HG02970 (cell line): ENCODE data around the gene PAX2.

Experiments used
- ATAC-seq: cut with Tn5 transposase; IDR thresholded peaks from one replicate; pipeline ENCODE4 v1.9.1; 2021; ENCODE audit warnings: mild to moderate bottlenecking, moderate library complexity, moderate number of reproducible peaks; ENCODE audit not compliant: unreplicated experiment, low FRiP score

PAX2 gene

DNA sequence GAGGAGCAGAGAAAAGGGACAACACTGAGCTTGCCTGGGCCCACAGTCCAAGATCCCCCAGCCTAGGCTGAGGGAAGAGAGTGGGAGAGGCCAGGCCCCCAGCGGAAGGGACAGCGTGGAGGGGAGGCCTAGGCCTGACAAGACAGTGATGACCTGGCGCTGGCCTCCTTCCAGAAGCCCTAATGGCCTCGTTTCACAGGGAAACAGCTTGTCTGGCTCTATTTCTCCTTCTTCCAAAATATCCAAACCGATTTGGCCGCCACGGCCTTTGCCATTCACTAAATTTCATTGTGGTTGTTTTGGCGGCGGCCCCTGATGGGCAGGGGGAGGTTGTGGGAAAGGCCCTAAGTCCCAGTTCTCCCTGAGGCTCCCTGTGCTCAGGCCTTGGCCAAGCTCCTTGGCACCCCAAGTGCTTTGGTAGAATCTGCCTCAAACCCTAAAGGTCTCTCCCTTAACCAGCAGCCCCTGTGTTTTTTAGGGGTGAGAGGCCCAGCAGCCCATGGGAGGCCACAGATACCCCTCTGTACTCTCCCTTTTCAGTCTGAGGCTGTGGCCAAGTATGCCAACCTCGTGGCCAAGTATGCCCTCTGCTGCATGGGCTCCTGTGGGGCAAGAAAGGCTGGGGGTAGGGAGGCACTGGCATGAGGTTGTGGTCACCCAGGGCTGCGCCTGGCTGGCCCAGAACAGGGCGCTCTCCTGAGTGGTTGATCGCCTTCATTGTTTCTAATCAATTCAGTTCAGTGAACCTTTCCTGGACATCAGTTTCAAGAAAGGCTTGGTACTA lies 37.3 kb downstream of the PAX2 start:
- ATAC-seq, result no peak

DNA sequence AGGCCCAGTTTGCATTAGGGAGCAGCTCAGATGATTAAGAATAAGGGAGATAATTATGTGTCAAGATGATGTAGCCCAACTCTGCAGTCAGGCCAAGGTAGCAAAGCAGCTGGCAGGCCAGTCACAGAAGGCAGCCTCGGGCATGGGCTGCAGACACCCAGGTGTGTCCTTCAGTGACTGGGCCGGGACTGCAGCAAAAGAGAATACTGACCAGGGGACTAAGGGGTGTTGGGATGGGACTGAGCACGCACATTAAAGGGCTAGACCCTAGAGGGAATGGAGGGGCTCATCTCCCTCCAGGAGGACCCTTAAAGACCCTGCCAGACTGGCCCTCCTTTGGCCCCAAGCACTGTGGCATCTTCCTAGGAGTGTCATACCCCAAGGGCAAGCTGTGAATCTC lies 38.7 kb downstream of the PAX2 start:
- ATAC-seq, result no peak

DNA sequence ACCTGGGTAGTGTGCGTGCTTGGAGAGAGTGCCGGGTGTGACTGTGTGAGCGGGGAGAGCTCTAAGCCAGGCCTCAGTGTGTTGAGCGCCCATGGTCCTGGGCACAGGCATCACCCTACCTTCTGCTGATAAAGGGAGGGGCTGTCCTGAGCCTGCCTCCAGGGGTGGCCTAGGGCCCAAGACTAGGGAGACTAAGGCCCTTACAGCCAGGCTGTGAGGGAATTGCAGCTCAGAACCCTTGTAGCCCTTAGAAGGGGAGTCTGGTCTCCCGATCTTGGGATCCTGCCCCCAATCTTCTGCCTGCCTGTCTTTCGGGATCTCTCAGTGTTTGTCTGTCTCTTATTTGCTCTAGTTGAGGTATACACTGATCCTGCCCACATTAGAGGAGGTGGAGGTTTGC lies 41.2 kb downstream of the PAX2 start:
- no peak for ATAC-seq

DNA sequence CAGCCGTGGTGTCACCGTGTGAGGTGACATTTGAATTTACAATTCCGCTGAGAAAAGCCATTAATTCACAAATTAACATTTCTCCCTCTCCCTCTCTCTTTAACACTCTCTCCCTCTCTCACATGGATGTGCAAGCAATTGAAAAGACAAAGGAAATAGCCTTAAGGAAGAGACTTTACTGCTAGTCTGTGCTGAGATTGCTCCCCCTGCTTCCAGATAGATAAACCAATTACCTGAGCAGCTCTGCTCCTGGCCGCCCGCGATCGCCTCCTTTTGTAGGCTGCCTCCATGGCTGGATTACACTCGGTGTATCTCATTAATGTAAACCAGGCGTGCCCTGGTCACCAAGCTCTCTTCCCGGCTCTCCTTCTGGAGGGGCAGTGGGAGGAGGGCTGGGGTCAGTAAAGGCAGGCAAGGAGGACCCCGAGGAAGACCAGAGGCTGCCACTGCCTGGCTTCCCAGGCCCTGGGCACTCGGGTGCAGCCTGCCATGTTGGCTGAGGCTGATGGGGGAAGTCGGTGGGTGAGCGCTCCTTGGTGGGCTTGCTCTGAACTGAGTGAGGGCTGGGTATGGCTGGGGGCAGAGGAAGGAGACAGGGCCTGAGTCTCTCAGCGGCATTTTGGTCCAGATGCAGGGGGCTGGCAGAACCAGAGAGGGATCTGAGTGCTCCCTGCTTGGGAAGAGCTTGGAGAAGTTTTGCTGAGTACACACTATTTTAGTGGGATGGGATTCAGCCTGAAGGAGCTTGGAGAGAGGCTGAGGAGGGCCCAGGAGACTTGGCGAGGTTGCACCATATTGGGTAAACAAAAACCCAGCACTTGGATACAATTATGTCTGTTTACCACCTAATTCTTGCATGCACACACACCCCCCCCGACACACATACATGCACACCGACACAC lies 42.9 kb downstream of the PAX2 start:
- no peak for ATAC-seq

DNA sequence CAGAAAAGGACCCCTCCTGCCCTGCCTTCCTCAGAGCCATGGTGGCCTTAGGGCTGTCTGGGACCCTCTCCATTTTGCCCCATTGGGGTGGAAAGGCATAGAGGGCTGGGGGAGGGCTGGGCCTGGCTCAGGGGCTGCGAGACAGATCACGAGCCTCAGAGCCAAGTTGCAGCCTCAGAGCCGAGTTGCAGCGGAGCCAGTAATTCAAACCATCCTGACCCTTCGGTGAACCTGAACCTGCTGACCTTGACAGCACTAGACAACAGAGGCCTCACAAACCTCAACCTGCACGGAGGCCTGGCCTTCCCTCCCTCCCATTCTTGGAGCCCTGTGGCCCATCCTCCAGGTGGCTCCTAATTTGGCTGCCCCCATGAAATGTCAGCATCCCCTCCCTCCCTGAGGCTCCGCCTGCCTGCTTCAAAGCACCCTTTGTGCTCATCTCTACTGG lies 45.4 kb downstream of the PAX2 start:
- ATAC-seq, result no peak

DNA sequence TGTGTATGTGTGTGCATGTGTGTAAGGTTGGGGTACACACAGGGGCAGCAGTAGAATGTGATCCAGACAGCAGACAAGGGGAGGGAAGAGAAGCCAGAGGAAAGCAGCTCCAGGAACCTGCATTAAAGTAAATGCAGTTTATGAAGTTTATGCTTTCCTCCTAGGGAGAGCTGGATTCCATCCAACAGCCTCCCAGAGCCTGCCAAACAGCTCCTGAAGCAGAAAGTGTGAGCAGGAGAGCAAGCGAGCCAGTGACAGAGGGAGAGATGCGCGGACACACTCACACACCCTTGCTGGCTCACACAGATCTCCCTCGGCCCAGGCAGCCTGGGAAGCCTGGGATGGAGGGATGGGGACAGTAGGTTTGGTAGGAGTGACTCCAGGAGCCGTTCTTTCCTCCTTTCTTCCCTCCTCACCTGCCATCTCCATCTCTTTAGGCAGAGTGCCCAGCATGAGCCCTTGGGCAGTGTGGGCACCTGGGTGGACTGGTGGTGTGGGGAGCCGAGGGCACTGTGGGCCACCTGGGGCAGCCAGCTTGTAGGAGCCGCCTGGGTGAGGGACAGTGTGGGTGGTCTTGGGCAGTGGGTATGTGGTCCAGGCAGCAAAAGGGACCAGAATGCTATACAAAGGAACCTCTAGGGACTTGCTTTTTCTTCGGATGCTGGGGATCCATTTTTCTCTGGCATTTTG lies 46.1 kb downstream of the PAX2 start:
- no peak for ATAC-seq

DNA sequence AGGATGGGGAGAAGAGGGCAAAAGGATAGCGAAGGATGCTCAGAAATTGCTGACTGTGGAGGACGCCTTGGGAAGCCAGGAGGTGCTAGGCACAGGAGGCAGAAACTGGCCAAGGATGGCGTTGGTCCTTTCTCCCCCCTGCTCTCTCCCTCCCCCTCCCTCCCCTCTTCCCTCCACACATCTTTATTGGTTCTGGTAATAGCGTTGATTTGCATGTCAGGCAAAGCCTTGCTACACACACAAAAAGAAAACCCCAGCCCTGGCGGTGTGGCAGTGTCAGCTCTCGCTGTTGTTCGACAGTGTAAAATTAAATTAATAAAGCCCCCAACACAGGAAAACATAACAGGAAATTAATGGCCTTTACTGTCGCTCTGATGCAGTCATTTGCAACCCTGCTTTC lies 47.2 kb downstream of the PAX2 start:
- ATAC-seq, result no peak

DNA sequence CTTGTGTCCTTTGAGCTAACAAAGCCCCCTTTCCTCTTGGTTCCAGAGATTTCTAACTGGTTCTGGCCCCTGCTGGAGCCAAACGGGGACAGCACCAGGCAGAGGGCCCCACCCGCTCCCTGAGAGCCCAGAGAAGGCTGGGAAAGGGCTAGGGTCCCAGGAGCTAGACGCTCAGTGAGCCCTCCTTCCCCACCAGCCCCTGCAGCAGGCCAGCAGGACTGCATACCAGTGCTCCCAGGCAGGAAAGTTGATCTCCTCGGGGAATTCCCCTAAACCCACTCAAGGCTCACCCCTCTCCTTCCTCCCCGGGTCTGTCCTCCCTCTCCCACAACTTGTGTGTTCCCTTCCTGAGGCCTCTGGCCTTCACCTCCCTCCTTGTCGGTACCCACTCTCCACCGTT lies 47.7 kb downstream of the PAX2 start:
- no peak for ATAC-seq

DNA sequence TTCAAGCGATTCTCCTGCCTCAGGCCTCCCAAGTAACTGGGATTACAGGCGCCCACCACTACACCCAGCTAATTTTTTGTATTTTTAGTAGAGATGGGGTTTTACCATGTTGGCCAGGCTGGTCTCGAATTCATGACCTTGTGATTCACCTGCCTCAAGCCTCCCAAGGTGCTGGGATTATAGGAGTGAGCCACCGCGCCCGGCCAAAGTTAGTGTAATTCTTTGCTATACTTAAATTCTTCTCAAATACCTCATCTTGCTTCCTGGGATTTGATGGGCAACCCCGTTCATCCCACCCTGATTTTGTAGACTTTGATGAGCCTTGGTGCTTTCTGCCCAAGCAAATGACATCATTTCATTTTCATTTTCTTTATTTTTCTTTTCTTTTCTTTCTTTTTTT lies 54.5 kb downstream of the PAX2 start:
- ATAC-seq, result no peak

DNA sequence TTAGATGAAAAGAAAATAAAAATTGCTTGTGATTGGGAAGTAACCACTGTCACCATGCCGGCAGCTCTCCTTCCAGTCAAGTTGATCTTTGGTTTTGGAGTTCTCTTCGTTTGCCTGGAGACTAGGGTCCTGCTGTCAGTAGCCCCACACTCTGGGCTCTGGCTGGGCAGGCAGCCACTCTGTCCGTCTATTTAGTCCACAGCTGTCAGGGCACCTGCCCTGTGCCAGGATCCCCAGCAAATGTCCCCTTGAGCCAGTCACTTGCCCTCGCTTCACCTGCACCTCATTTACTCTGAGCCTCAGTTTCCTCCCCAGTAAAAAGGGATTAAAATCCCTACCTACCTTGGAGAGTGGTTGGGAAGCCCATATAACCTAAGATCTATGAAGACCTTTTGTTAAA lies 55.5 kb downstream of the PAX2 start:
- no peak for ATAC-seq

DNA sequence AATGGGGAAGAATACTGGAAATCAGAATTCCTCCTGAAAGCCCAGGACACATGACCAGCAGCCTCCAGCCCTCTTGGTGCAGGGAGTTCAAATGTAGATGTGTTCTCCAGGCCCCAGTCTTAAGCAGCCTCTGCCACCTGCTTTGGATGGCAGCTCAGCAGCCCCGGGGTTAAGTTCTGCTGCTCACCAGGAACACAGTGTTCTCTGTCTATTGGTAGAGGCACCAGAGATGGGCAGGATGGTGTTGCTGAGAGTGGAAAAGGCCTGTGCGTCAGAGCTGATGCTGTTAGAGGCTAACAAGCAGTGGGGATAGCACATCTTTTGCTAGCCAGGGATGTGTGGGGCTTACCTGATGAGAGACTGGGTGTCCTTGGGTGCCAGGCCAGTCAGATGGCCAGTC lies 56.8 kb downstream of the PAX2 start:
- ATAC-seq, result no peak

DNA sequence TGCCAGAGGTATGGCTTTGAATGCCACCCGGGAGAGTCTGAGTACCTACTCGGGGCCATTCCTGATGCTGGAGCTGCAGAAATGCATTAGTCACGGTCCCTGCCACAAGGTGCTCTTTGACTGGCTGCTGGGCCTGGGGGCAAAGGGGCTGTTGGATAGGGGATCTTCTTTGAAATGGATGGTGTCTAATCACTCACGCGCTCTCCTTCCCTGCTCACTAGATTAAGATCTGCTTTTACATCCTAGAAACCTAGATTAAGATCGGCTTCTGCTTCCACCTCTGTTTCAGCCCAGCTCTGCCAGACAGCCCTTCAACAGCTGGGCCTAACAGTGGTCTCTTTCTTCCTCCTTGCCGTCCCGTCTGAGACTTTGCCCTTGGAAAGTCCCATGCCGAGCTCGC lies 57.2 kb downstream of the PAX2 start:
- ATAC-seq, result no peak

DNA sequence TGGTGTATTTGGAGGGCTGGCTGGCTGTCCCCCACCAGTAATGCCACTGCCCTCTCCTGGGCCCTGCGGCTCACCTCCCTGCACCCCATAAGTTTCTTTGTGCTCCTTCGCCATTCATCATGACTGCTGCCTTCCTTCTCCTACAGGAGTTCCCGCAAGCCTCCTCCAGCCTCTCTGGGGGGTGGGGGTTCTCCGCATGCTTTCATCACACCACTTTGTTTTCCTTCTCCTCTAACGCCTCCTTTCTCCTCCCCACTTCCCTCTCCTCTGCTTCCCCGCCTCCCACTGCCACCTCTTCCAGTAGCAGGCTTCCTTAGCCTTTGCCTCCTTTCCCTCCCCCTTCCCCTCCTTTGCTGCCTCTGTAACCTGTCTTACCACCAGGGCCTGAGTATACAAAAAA lies 58.1 kb downstream of the PAX2 start:
- ATAC-seq, result no peak

DNA sequence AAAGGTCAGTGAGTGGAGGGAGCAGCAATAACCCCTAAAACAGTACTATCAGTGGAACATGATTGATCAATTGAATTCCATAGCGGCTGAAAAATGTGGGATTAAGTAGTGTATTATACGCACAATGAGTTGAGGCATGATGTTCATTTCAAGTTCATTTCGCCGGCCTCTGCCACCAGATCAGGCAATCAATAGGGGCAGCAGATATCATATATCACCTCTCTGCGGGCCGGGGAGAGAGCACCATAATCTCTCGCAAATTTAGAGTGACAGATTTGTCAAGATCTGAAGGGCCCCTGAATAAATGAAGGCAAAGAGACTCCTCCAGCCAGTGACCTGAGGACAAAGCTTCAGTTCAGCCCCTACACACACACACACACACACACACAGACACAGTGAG lies 58.5 kb downstream of the PAX2 start:
- no peak for ATAC-seq

DNA sequence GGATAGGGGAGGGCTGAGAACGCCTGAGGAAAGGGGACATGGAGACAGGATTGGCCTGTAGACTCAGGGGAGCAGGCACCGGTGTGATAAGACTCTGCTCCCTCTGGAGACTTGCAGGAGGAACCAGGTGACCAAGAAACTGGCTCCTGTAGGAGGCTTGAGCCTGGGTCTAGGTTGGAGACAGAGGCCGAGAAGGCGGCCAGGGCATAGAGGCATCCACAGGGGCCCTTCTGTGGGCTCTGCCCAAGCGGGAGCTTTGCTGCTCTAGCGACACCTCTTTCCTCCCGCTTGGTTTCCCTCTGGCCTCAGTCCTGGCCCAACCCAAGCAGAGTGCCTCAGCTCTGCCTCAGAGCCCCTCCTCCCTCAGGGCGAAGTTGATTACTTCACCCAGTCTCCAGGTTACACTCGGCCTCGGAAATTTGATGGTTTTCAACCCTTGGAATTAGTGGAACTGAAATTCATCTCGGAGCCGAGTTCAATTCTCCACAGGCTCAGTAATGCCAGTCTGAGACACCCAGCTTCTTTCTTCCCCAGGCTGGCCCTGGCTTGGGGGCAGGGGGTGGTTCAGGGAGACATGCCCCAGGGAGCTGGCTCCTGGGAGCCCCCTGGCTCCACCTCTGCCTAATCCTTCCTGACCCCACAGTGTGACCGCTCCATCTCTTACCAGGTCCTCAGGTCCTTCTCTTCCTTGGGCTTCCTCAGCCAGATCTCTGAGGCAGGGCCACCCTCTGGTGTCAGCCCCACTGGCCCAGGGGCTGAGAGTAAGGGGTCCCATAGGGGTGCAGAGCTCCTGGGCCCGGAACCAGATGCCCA lies 60.4 kb downstream of the PAX2 start:
- no peak for ATAC-seq

DNA sequence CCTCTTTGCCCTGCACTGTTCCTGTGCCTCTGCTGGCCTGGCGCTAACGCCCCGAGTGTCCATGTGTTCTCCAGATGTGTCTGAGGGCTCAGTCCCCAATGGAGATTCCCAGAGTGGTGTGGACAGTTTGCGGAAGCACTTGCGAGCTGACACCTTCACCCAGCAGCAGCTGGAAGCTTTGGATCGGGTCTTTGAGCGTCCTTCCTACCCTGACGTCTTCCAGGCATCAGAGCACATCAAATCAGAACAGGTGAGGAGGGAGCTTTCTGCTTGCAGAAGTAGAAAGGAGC lies 60.9 kb downstream of the PAX2 start:
- ATAC-seq, result no peak

DNA sequence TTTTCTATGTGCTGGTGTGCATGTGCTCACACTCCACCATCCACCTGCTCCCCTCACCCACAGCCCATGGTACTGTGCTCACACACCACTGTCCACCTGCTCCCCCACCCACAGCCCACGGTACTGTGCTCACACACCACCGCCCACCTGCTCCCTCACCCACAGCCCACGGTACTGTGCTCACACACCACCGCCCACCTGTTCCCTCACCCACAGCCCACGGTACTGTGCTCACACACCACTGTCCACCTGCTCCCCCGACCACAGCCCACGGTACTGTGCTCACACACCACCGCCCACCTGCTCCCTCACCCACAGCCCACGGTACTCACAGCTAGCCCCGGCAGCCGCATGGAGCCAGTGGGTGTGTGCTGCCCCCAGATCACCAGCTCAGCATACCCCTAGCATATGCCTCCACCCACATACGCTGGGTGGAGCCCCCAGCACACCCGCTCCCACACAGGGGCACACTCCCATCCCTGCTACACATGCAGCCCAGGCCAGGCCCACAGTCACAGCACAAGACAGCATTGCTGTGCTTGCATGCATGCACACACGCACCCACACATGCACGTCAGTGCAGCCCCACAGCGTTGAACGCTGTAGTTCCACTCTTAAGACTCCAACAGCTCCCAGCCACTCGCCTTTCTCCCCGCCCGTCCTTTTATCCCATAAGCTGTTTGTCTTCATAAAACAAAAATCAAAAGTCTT lies 62.0 kb downstream of the PAX2 start:
- no peak for ATAC-seq

DNA sequence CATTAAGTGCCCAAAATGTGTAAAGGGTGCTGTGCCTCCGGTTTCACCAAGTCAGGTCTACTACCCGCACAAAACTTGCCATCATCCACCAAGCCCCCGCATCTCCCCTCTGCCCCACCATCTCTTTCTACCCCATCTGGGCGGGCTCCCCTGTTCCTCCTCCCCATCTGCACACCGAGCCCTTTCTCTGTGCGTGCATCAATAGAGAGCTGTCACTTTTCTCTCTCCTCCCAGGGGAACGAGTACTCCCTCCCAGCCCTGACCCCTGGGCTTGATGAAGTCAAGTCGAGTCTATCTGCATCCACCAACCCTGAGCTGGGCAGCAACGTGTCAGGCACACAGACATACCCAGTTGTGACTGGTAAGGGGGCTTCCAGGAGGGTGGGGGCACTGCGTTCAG lies 63.5 kb downstream of the PAX2 start:
- no peak for ATAC-seq

DNA sequence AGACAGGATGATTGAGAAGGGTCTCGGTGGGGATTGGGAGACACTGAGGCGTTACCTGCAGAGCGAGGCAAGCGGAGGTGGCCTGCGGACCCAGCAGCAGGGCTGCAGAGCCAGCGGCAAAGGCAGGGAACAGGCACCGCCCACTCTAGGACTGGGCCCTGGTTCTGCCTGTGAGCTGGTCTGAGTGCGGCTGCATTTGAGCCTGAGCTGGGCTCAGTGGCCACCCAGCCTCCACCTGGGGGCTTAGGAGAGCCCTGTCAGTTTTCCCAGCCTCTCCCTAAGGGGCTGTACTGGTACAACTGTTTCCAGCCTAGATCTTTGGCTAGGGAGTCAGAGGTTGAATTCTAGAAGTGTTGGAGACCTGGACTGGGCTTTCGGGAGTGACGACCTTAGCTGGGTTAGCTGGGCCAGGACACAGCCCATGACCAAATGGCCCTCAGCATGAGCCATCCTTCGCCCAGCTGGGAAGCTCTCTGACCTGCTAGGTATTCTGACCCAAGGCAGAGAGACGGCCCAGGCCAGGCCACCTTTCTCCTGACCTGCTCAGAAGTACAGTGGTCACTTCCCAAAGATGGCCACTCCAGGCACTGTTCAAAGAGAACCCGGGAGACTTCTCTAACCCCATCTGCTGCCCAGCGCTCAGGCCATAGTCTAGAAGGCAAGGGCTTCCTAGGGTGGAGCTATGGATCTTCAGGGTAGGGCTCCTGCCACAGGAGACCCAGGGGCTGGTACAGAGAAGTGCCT lies 64.9 kb downstream of the PAX2 start:
- ATAC-seq, result no peak

DNA sequence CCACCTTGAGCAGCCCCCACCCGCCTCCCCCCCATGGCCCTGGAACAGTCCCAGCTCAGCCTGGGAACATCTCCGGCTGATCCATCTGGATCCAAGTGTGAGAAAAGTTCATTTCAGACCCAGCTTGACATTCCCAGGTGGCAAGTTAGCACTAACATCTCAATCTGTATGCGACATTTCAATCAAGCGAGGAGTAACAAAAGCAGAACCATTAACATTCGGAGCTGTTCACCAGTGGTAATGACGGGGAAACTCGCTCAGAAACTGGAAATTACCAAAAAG lies 65.4 kb downstream of the PAX2 start:
- ATAC-seq, result no peak
